Liver (tissue), 9 donors: Measurements from ENCODE around the gene ATXN7L1. TPM values are rescaled to one million over a fixed set of nuclear protein-coding genes. Genes with fewer than 3 reads are reported as not detected.
"Not testable (repeated sequence)": the region's sequence is repeated elsewhere in the genome, so short reads cannot be mapped to it uniquely, and the experiment has no call there.

Source experiments
- DNase-seq: peaks from one replicate; pipeline ENCODE4 v3.0.0-alpha.2; 2017; ENCODE audit warnings: low spot score
- H3K27ac ChIP-seq, 2 donors: one replicate each; pipeline ENCODE4 v1.7.0; 2013; ENCODE audit warnings: inconsistent platforms in 2 of 2, low read length in 2 of 2, control low read depth in 1 of 2, low read depth in 1 of 2, mild to moderate bottlenecking in 1 of 2
- H3K27me3 ChIP-seq, 4 donors: one replicate each; pipeline versions ENCODE4 v1.6.1 to v1.7.0; 2013; ENCODE audit warnings: low read length in 3 of 4, inconsistent platforms in 1 of 4, mild to moderate bottlenecking in 1 of 4, moderate library complexity in 1 of 4; ENCODE audit not compliant: control insufficient read depth in 4 of 4, insufficient read depth in 4 of 4
- H3K36me3 ChIP-seq, 4 donors: one replicate each; pipeline versions ENCODE4 v1.6.1 to v1.7.0; 2013; ENCODE audit warnings: low read length in 3 of 4, mild to moderate bottlenecking in 3 of 4, low read depth in 1 of 4, moderate library complexity in 1 of 4; ENCODE audit not compliant: control insufficient read depth in 4 of 4, insufficient read depth in 3 of 4
- H3K4me1 ChIP-seq, 4 donors: one replicate each; pipeline versions ENCODE4 v1.6.1 to v1.7.0; 2013; ENCODE audit warnings: low read length in 3 of 4, mild to moderate bottlenecking in 3 of 4, moderate library complexity in 1 of 4; ENCODE audit not compliant: control insufficient read depth in 4 of 4, insufficient read depth in 4 of 4
- H3K4me3 ChIP-seq, 3 donors: one replicate each; pipeline versions ENCODE4 v1.6.1 to v1.7.0; 2013; ENCODE audit warnings: low read length in 3 of 3, control low read depth in 1 of 3, low read depth in 1 of 3, mild to moderate bottlenecking in 1 of 3
- H3K9ac ChIP-seq, 2 donors: one replicate each; pipeline ENCODE4 v1.7.0; 2013; ENCODE audit warnings: low read length in 2 of 2, mild to moderate bottlenecking in 2 of 2, moderate library complexity in 2 of 2, control low read depth in 1 of 2, low read depth in 1 of 2
- H3K9me3 ChIP-seq, 4 donors: one replicate each; pipeline versions ENCODE4 v1.6.1 to v1.7.0; 2013; ENCODE audit warnings: low read length in 3 of 4; ENCODE audit not compliant: control insufficient read depth in 4 of 4
- EGR1 ChIP-seq, 2 donors: IDR thresholded peaks; 2 replicates each; pipeline ENCODE4 v1.6.1; 2016 to 2018; ENCODE audit warnings: antibody characterized with exemption in 2 of 2, low read depth in 2 of 2
- FOXA1 ChIP-seq: IDR thresholded peaks from 2 replicates; pipeline ENCODE4 v1.6.1; 2016; ENCODE audit warnings: antibody characterized with exemption
- FOXA2 ChIP-seq: IDR thresholded peaks from 2 replicates; pipeline ENCODE4 v1.6.1; 2016; ENCODE audit warnings: antibody characterized with exemption
- GABPA ChIP-seq, 2 donors: IDR thresholded peaks in 1 of 2; conservative IDR thresholded peaks in 1 of 2; 2 replicates each; pipeline ENCODE4 v1.6.1; 2016; ENCODE audit warnings: antibody characterized with exemption in 2 of 2, mild to moderate bottlenecking in 1 of 2, moderate library complexity in 1 of 2
- HNF4A ChIP-seq, 2 donors: conservative IDR thresholded peaks; 2 replicates each; pipeline ENCODE4 v1.6.1; 2016; ENCODE audit warnings: antibody characterized with exemption in 2 of 2, mild to moderate bottlenecking in 2 of 2
- HNF4G ChIP-seq: IDR thresholded peaks from 2 replicates; pipeline ENCODE4 v1.6.1; 2016; ENCODE audit warnings: antibody characterized with exemption
- JUND ChIP-seq, 2 donors: IDR thresholded peaks; 2 replicates each; pipeline ENCODE4 v1.6.1; 2016; ENCODE audit warnings: antibody characterized with exemption in 2 of 2
- NR2F2 ChIP-seq: IDR thresholded peaks from 2 replicates; pipeline ENCODE4 v1.6.1; 2016; ENCODE audit warnings: antibody characterized with exemption
- RAD21 ChIP-seq, 2 donors: IDR thresholded peaks; 2 replicates each; pipeline ENCODE4 v1.6.1; 2016; ENCODE audit warnings: antibody characterized with exemption in 2 of 2, mild to moderate bottlenecking in 2 of 2
- RXRA ChIP-seq, 2 donors: IDR thresholded peaks; 2 replicates each; pipeline ENCODE4 v1.6.1; 2017 to 2018; ENCODE audit warnings: antibody characterized with exemption in 2 of 2, mild to moderate bottlenecking in 1 of 2
- SP1 ChIP-seq: IDR thresholded peaks from 2 replicates; pipeline ENCODE4 v1.6.1; 2018; ENCODE audit warnings: antibody characterized with exemption, mild to moderate bottlenecking
- TAF1 ChIP-seq: conservative IDR thresholded peaks from 2 replicates; pipeline ENCODE4 v1.6.1; 2016; ENCODE audit warnings: antibody characterized with exemption, mild to moderate bottlenecking
- YY1 ChIP-seq: IDR thresholded peaks from 2 replicates; pipeline ENCODE4 v1.6.1; 2016; ENCODE audit warnings: antibody characterized with exemption, mild to moderate bottlenecking
- WGBS: extraction: QIAGEN DNeasy Blood & Tissue Kit; methylation state at CpG from one replicate; pipeline ENCODE4 v1.1.7; 2013; 5-methylcytosine and 5-hydroxymethylcytosine counted together
- polyA plus RNA-seq, 2 donors: library from polyadenylated mRNA; stranded (reverse) in 1 of 2; unstranded in 1 of 2; fragments of 200-250 nt in 1 of 2; fragments of >200 nt in 1 of 2; fragmentation: Nextera tagmentation in 1 of 2; extraction: Ambion mirVana in 1 of 2; gene quantifications; one replicate each; pipeline versions ENCODE4 v1.2.1 to v1.2.3, GENCODE V29; 2013 to 2015
- total RNA-seq, 2 donors: library from RNA; depleted of rRNA; stranded (reverse); fragments of >200 nt; gene quantifications; one replicate each; pipeline ENCODE4 v1.2.3, GENCODE V29; 2014
- TF ChIP-seq, protein P1 (sequence below): IDR thresholded peaks from 2 replicates; pipeline ENCODE4 v1.6.1; 2016; ENCODE audit warnings: antibody characterized with exemption
- TF ChIP-seq, protein P2 (sequence below): fragments of 150-350 bp; IDR thresholded peaks from 2 replicates; pipeline ENCODE4 v1.5.1; 2017; ENCODE audit warnings: improper control_type of control experiment, low read depth, low read length; ENCODE audit not compliant: missing input control
- TF ChIP-seq, protein P3 (sequence below): IDR thresholded peaks from 2 replicates; pipeline ENCODE4 v1.6.1; 2016; ENCODE audit warnings: antibody characterized with exemption
- TF ChIP-seq, protein P4 (sequence below): IDR thresholded peaks from 2 replicates; pipeline ENCODE4 v1.6.1; 2016; ENCODE audit warnings: antibody characterized with exemption
- TF ChIP-seq, protein P5 (sequence below): IDR thresholded peaks from 2 replicates; pipeline ENCODE4 v1.6.1; 2016; ENCODE audit warnings: antibody characterized with exemption, mild to moderate bottlenecking
- donor health status: healthy.
- donor health status: healthy.
- donor health status: healthy.
- donor health status: healthy.
- donor health status: healthy.

The ATXN7L1 gene
- total and polyA plus RNA-seq, 4 donors: 2.1 to 7.4 (median 5.3) TPM

DNA sequence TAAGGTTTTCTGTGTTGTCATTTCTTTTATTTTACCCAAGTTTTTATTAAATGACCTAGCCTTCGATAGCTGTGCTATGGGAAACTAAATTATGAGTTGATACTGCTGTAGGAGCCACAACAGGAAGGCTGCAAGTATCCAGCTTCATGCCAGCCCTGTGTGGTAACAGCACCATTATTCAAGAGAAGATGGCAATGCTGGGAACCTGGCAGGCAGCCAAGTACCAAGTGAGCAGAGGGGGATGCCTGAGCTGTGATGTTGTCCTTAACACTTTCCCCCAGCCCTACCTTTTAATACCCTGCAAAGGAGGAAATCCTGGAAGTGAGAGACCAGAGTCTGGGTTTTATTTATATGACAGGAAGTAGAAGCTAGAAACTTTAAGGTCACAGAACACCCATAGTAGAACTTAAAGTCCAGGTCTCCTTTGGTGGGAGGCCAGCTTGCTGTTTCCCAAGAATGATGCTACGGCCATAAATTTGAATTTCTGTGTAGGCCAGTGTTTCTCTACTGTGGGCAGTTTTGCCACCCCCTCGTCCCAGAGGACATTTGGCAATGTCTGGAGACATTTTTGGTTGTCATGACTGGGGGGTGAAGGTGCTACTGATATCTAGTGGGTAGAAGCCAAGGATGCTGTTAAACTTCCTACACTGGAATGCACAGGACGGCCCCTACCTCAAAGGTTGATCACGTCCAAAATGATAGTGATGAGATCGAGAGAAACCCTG is 9.2 kb upstream of the ATXN7L1 start:
- Histone ChIP-seq H3K9me3 (no peaks in the 10 kb centered on the region), H3K27ac (no peak overlapping the region), H3K9ac (no peak overlapping the region), H3K36me3 (no peaks in the 10 kb centered on the region), H3K27me3 (no peaks in the 10 kb centered on the region), H3K4me3 (no peak overlapping the region), H3K4me1 (peaks cover 3 to 4% (median 3%) of the 10 kb centered on the region in 4 donors)
- DNase-seq: no peak
- 95% methylated on average over 6 of the region's 6 CpGs for WGBS
- TF ChIP-seq, protein P1, sequence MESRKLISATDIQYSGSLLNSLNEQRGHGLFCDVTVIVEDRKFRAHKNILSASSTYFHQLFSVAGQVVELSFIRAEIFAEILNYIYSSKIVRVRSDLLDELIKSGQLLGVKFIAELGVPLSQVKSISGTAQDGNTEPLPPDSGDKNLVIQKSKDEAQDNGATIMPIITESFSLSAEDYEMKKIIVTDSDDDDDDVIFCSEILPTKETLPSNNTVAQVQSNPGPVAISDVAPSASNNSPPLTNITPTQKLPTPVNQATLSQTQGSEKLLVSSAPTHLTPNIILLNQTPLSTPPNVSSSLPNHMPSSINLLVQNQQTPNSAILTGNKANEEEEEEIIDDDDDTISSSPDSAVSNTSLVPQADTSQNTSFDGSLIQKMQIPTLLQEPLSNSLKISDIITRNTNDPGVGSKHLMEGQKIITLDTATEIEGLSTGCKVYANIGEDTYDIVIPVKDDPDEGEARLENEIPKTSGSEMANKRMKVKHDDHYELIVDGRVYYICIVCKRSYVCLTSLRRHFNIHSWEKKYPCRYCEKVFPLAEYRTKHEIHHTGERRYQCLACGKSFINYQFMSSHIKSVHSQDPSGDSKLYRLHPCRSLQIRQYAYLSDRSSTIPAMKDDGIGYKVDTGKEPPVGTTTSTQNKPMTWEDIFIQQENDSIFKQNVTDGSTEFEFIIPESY: no peak
- no peak for TF ChIP-seq NR2F2
- TF ChIP-seq HNF4A (conservative IDR thresholded peaks at IDR 0.05): no peak
- TF ChIP-seq JUND (IDR thresholded peaks at IDR 0.05): no peak
- no peak for TF ChIP-seq YY1
- TF ChIP-seq, protein P2, sequence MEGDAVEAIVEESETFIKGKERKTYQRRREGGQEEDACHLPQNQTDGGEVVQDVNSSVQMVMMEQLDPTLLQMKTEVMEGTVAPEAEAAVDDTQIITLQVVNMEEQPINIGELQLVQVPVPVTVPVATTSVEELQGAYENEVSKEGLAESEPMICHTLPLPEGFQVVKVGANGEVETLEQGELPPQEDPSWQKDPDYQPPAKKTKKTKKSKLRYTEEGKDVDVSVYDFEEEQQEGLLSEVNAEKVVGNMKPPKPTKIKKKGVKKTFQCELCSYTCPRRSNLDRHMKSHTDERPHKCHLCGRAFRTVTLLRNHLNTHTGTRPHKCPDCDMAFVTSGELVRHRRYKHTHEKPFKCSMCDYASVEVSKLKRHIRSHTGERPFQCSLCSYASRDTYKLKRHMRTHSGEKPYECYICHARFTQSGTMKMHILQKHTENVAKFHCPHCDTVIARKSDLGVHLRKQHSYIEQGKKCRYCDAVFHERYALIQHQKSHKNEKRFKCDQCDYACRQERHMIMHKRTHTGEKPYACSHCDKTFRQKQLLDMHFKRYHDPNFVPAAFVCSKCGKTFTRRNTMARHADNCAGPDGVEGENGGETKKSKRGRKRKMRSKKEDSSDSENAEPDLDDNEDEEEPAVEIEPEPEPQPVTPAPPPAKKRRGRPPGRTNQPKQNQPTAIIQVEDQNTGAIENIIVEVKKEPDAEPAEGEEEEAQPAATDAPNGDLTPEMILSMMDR: no peak
- TF ChIP-seq GABPA (IDR thresholded peaks at IDR 0.05 in 1 of 2, conservative IDR thresholded peaks at IDR 0.05 in 1 of 2): no peak
- TF ChIP-seq TAF1: no peak
- TF ChIP-seq HNF4G: no peak
- TF ChIP-seq SP1: no peak
- TF ChIP-seq, protein P3, sequence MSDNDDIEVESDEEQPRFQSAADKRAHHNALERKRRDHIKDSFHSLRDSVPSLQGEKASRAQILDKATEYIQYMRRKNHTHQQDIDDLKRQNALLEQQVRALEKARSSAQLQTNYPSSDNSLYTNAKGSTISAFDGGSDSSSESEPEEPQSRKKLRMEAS: no peak
- TF ChIP-seq FOXA1: no peak
- TF ChIP-seq, protein P4, sequence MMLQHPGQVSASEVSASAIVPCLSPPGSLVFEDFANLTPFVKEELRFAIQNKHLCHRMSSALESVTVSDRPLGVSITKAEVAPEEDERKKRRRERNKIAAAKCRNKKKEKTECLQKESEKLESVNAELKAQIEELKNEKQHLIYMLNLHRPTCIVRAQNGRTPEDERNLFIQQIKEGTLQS: no peak
- TF ChIP-seq FOXA2: no peak
- no peak for TF ChIP-seq RXRA (IDR thresholded peaks at IDR 0.05)
- TF ChIP-seq, protein P5, sequence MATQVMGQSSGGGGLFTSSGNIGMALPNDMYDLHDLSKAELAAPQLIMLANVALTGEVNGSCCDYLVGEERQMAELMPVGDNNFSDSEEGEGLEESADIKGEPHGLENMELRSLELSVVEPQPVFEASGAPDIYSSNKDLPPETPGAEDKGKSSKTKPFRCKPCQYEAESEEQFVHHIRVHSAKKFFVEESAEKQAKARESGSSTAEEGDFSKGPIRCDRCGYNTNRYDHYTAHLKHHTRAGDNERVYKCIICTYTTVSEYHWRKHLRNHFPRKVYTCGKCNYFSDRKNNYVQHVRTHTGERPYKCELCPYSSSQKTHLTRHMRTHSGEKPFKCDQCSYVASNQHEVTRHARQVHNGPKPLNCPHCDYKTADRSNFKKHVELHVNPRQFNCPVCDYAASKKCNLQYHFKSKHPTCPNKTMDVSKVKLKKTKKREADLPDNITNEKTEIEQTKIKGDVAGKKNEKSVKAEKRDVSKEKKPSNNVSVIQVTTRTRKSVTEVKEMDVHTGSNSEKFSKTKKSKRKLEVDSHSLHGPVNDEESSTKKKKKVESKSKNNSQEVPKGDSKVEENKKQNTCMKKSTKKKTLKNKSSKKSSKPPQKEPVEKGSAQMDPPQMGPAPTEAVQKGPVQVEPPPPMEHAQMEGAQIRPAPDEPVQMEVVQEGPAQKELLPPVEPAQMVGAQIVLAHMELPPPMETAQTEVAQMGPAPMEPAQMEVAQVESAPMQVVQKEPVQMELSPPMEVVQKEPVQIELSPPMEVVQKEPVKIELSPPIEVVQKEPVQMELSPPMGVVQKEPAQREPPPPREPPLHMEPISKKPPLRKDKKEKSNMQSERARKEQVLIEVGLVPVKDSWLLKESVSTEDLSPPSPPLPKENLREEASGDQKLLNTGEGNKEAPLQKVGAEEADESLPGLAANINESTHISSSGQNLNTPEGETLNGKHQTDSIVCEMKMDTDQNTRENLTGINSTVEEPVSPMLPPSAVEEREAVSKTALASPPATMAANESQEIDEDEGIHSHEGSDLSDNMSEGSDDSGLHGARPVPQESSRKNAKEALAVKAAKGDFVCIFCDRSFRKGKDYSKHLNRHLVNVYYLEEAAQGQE: no peak
- TF ChIP-seq RAD21 (IDR thresholded peaks at IDR 0.05): no peak
- TF ChIP-seq EGR1 (IDR thresholded peaks at IDR 0.05; ENCODE audit: low read depth in 2 of 2): no peak

DNA sequence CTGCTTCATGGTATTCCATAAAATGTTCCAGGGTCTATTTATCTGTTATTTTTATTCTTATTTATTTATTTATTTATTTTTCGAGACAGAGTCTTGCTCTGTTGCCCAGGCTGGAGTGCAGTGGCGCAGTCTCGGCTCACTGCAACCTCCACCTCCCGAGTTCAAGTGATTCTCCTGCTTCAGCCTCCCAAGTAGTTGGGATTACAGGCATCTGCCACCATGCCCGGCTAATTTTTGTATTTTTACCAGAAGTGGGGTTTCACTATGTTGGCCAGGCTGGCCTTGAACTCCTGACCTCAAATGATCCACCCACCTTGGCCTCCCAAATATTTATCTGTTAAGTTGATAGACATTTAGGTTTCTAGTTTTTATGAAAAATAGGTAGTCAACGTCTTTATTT is 6.8 kb upstream of the ATXN7L1 start:
- H3K27ac ChIP-seq, H3K27me3 ChIP-seq, H3K36me3 ChIP-seq, H3K4me3 ChIP-seq, H3K9ac ChIP-seq, H3K9me3 ChIP-seq, DNase-seq: not testable (repeated sequence)
- peaks cover 4 to 13% (median 11%) of the 10 kb centered on the region in 4 donors for H3K4me1 ChIP-seq
- WGBS: 93% methylated on average over 6 of the region's 6 CpGs
